CD4-positive, alpha-beta T cell (primary cell): ENCODE data around the gene TPTE2. TPM values are rescaled to one million over a fixed set of nuclear protein-coding genes. Genes with fewer than 3 reads are reported as not detected.

Experiments
- ATAC-seq: fragments of 200-7000 bp; cut with Tn5 transposase; one replicate; pipeline ENCODE4 v1.10.0; 2022; ENCODE audit warnings: mild to moderate bottlenecking; ENCODE audit not compliant: poor library complexity
- CTCF ChIA-PET: fragments of 350-600 bp; sonication (Branson Sonifier 250); formaldehyde crosslinking; loops from one replicate; lab custom pipeline; 2021; ENCODE audit warnings: antibody characterized with exemption, inconsistent platforms; lab: Charles Lee
- POLR2A ChIA-PET: fragments of 350-600 bp; sonication (Branson Sonifier 250); formaldehyde crosslinking; loops from one replicate; lab custom pipeline; 2021; ENCODE audit warnings: antibody characterized with exemption, inconsistent platforms; lab: Charles Lee
- DNase-seq, 14 experiments: peaks; one replicate each; pipeline ENCODE4 v3.0.0-alpha.2; 2013 to 2020; ENCODE audit warnings: mixed read lengths in 2 of 14
- H3K27ac ChIP-seq, 2 donors: one replicate each; pipeline versions ENCODE4 v1.5.1 to v1.7.0; 2013; ENCODE audit warnings: low read length in 2 of 2, low read depth in 1 of 2, mild to moderate bottlenecking in 1 of 2
- H3K27me3 ChIP-seq, 2 experiments: 1 replicate in 1 of 2; 2 replicates in 1 of 2; pipeline versions ENCODE4 v1.6.1 to v1.7.0; 2013; ENCODE audit warnings: low read length in 2 of 2, control low read depth in 1 of 2, mild to moderate bottlenecking in 1 of 2, moderate library complexity in 1 of 2; ENCODE audit not compliant: insufficient read depth in 2 of 2, control insufficient read depth in 1 of 2
- H3K36me3 ChIP-seq: one replicate; pipeline ENCODE4 v1.6.1; 2013; ENCODE audit warnings: low read length, control low read depth; ENCODE audit not compliant: insufficient read depth
- H3K4me1 ChIP-seq: one replicate; pipeline ENCODE4 v1.6.1; 2013; ENCODE audit warnings: low read length, control low read depth; ENCODE audit not compliant: insufficient read depth
- H3K4me3 ChIP-seq: one replicate; pipeline ENCODE4 v1.5.1; 2013; ENCODE audit warnings: mild to moderate bottlenecking, low read length, moderate library complexity
- H3K9me3 ChIP-seq, 2 experiments: 1 replicate in 1 of 2; 2 replicates in 1 of 2; pipeline versions ENCODE4 v1.6.1 to v1.7.0; 2013; ENCODE audit warnings: low read length in 2 of 2, mild to moderate bottlenecking in 2 of 2, control low read depth in 1 of 2, moderate library complexity in 1 of 2; ENCODE audit not compliant: control insufficient read depth in 1 of 2, insufficient read depth in 1 of 2
- H3K27ac Mint-ChIP-seq: one replicate; pipeline ENCODE4 v1.8.0; 2020; ENCODE audit warnings: mixed read lengths
- H3K27me3 Mint-ChIP-seq: one replicate; pipeline ENCODE4 v1.8.0; 2021; ENCODE audit warnings: mixed read lengths
- H3K36me3 Mint-ChIP-seq: one replicate; pipeline ENCODE4 v1.8.0; 2021; ENCODE audit warnings: low read depth, mixed read lengths
- H3K4me1 Mint-ChIP-seq: one replicate; pipeline ENCODE4 v1.8.0; 2021; ENCODE audit warnings: low read depth, mixed read lengths
- H3K4me3 Mint-ChIP-seq: one replicate; pipeline ENCODE4 v1.8.0; 2020; ENCODE audit warnings: mild to moderate bottlenecking, mixed read lengths
- H3K9me3 Mint-ChIP-seq: one replicate; pipeline ENCODE4 v1.8.0; 2020; ENCODE audit warnings: mixed read lengths
- CTCF ChIP-seq: fragments of 200-600 bp; IDR thresholded peaks from one replicate; pipeline ENCODE4 v1.8.0; 2022; ENCODE audit warnings: antibody characterized with exemption, mild to moderate bottlenecking
- intact Hi-C, 2 experiments: fragments of 100-400 bp; cut with DNase I in 1 of 2; cut with micrococcal nuclease in 1 of 2; formaldehyde crosslinking; loops; one replicate each; pipeline versions ENCODE4 v1.15.1 to v1.9.0; 2023 to 2025; cut with DNase I, micrococcal nuclease
- total RNA-seq, 174 experiments: library from RNA in 2 of 174; stranded (reverse) in 2 of 174; gene quantifications; one replicate each; pipeline ENCODE4 v1.2.3 and lab custom pipeline; 2021 to 2026

TPTE2 gene
- total RNA-seq, 2 experiments from 2014 or later = 0.14 TPM; not detected in 1

GRCh38 chr13:19573120-19573716 is 11.9 kb upstream of the TPTE2 start:
- no peak overlapping the region for H3K4me3 ChIP-seq
- no peaks in the 10 kb centered on the region for H3K9me3 Mint-ChIP-seq
- ATAC-seq (no peak), DNase-seq (no peak)
- no peaks in the 10 kb centered on the region for H3K27me3 ChIP-seq
- no peaks in the 10 kb centered on the region for H3K36me3 Mint-ChIP-seq
- no peak for TF ChIP-seq CTCF
- intact Hi-C loops = no loop called here
- no peak overlapping the region for H3K27ac Mint-ChIP-seq
- no peak overlapping the region for H3K27ac ChIP-seq
- ChIA-PET POLR2A (no interaction called here), CTCF (no interaction called here)
- no peaks in the 10 kb centered on the region for H3K36me3 ChIP-seq
- no peaks in the 10 kb centered on the region for H3K4me1 Mint-ChIP-seq
- H3K9me3 ChIP-seq = peaks cover 0 to 8% of the 10 kb centered on the region in 2 experiments
- H3K27me3 Mint-ChIP-seq = no peaks in the 10 kb centered on the region
- no peaks in the 10 kb centered on the region for H3K4me1 ChIP-seq
- H3K4me3 Mint-ChIP-seq = no peak overlapping the region

- H3K27me3 ChIP-seq = no peaks in the 10 kb centered on the region
Observed at GRCh38 chr13:19572280-19572679, 10.9 kb upstream of the TPTE2 start.

GRCh38 chr13:19567820-19568534 is 6.6 kb upstream of the TPTE2 start:
- intact Hi-C loops = loop anchor here in 1 of 2 experiments (10.0 kb wide), 1 partner anchor 317 kb away; no protein-coding TSS in a partner anchor
- Histone ChIP-seq H3K27me3 (peaks cover 0 to 3% of the 10 kb centered on the region in 2 experiments), H3K27ac (no peak overlapping the region), H3K36me3 (no peaks in the 10 kb centered on the region), H3K9me3 (peaks cover 0 to 11% of the 10 kb centered on the region in 2 experiments), H3K4me3 (no peak overlapping the region), H3K4me1 (peaks cover 4% of the 10 kb centered on the region)
- Mint-ChIP-seq H3K27ac (no peak overlapping the region), H3K4me3 (no peak overlapping the region), H3K9me3 (no peaks in the 10 kb centered on the region), H3K36me3 (no peaks in the 10 kb centered on the region), H3K4me1 (no peaks in the 10 kb centered on the region), H3K27me3 (no peaks in the 10 kb centered on the region)
- POLR2A ChIA-PET = no interaction called here
- TF ChIP-seq CTCF = no peak
- ATAC-seq = no peak
- CTCF ChIA-PET = no interaction called here
- DNase-seq = no peak

More at GRCh38 chr13:19572280-19572679, 10.9 kb upstream of the TPTE2 start:
- ATAC-seq (no peak), DNase-seq (no peak)
- Mint-ChIP-seq H3K36me3 (no peaks in the 10 kb centered on the region), H3K4me1 (no peaks in the 10 kb centered on the region), H3K4me3 (no peak overlapping the region), H3K27me3 (no peaks in the 10 kb centered on the region), H3K27ac (no peak overlapping the region), H3K9me3 (no peaks in the 10 kb centered on the region)
- no peak for TF ChIP-seq CTCF
- Histone ChIP-seq H3K9me3 (peaks cover 0 to 8% of the 10 kb centered on the region in 2 experiments), H3K4me3 (no peak overlapping the region), H3K27ac (no peak overlapping the region), H3K36me3 (no peaks in the 10 kb centered on the region), H3K4me1 (no peaks in the 10 kb centered on the region)
- ChIA-PET CTCF (no interaction called here), POLR2A (no interaction called here)
- intact Hi-C loops = no loop called here
